HG03139 (cell line): Measurements from ENCODE around the gene SGO2.
"Not testable (repeated sequence)": the region's sequence is repeated elsewhere in the genome, so short reads cannot be mapped to it uniquely, and the experiment has no call there.

Source experiments
- ATAC-seq: cut with Tn5 transposase; IDR thresholded peaks from one replicate; pipeline ENCODE4 v1.9.1; 2021; ENCODE audit not compliant: unreplicated experiment

Gene SGO2

GRCh38 chr2:200588076-200588678 lies 62.2 kb downstream of the SGO2 start:
- no peak for ATAC-seq

GRCh38 chr2:200590090-200590489 lies 64.1 kb downstream of the SGO2 start:
- no peak for ATAC-seq

GRCh38 chr2:200591308-200591707 lies 65.3 kb downstream of the SGO2 start:
- no peak for ATAC-seq

- ATAC-seq: no peak
Measured at GRCh38 chr2:200592406-200593075, 66.5 kb downstream of the SGO2 start.

GRCh38 chr2:200593905-200594304 lies 67.9 kb downstream of the SGO2 start:
- ATAC-seq: no peak

GRCh38 chr2:200595913-200596312 lies 69.9 kb downstream of the SGO2 start:
- ATAC-seq: no peak

- ATAC-seq: no peak
Measured at GRCh38 chr2:200596774-200597570, 71.0 kb downstream of the SGO2 start.

GRCh38 chr2:200599206-200599605 lies 73.2 kb downstream of the SGO2 start:
- no peak for ATAC-seq

- ATAC-seq: no peak
Measured at GRCh38 chr2:200600549-200601225, 74.7 kb downstream of the SGO2 start.

GRCh38 chr2:200602584-200602983 lies 76.6 kb downstream of the SGO2 start:
- ATAC-seq: no peak

- ATAC-seq: no peak
Measured at GRCh38 chr2:200603972-200604371, 78.0 kb downstream of the SGO2 start.

GRCh38 chr2:200604571-200605255 lies 78.7 kb downstream of the SGO2 start:
- ATAC-seq: no peak

- ATAC-seq: no peak
Measured at GRCh38 chr2:200608341-200609027, 82.5 kb downstream of the SGO2 start.

- no peak for ATAC-seq
Measured at GRCh38 chr2:200609028-200609614, 83.1 kb downstream of the SGO2 start.

- ATAC-seq: not testable (repeated sequence)
Measured at GRCh38 chr2:200610217-200610616, 84.2 kb downstream of the SGO2 start.

- no peak for ATAC-seq
Measured at GRCh38 chr2:200613692-200614091, 87.7 kb downstream of the SGO2 start.

GRCh38 chr2:200614249-200614648 lies 88.2 kb downstream of the SGO2 start:
- ATAC-seq: no peak

GRCh38 chr2:200615247-200615646 lies 89.2 kb downstream of the SGO2 start:
- ATAC-seq: no peak

GRCh38 chr2:200616193-200616592 lies 90.2 kb downstream of the SGO2 start:
- no peak for ATAC-seq

- no peak for ATAC-seq
Measured at GRCh38 chr2:200616656-200617055, 90.6 kb downstream of the SGO2 start.
